K562 (cell line): ENCODE data around the gene GADL1. TPM values are rescaled to one million over a fixed set of nuclear protein-coding genes. Genes with fewer than 3 reads are reported as not detected.

Experiments
- ATAC-seq: fragments of 200-7000 bp; cut with Tn5 transposase; 3 replicates; pipeline ENCODE4 v1.9.1; 2020; ENCODE audit warnings: moderate library complexity
- BruUV-seq: library from RNA; stranded (reverse); fragments of 400-500 nt; replicated peaks from 2 replicates; lab custom pipeline; 2021; lab: Mats Ljungman, UMichigan
- CTCF ChIA-PET: fragments of 300-600 bp; formaldehyde crosslinking; extraction: SDS; loops from one replicate; lab custom pipeline; 2021; ENCODE audit warnings: low intra/inter-chr PET ratio; lab: Yijun Ruan, JAX
- POLR2A ChIA-PET: fragments of 300-600, 350-650 bp; sonication (Branson Sonifier 250); formaldehyde crosslinking; extraction: SDS; loops from one replicate; lab custom pipeline; 2021; ENCODE audit warnings: antibody characterized with exemption, inconsistent platforms; lab: Yijun Ruan, JAX
- DNase-seq, 4 experiments: peaks; one replicate each; pipeline versions ENCODE4 v3.0.0 to v3.0.0-alpha.2; 2011 to 2018; ENCODE audit warnings: low spot score in 3 of 4, mixed read lengths in 3 of 4; ENCODE audit errors: extremely low read depth in 1 of 4
- FAIRE-seq: peaks from 2 replicates; lab custom pipeline; 2011; peaks lifted over from hg19 to GRCh38; lab: Jason Lieb, UNC
- H2AFZ ChIP-seq: 2 replicates; pipeline ENCODE4 v1.6.0; 2011; ENCODE audit warnings: low read depth, low read length, control low read depth, inconsistent platforms
- H3K27ac ChIP-seq: fragments of 200-600 bp; 3 replicates; pipeline ENCODE4 v1.8.0; 2011; ENCODE audit warnings: low read depth, mild to moderate bottlenecking, control low read depth, inconsistent platforms, low read length, moderate library complexity, mixed read lengths; ENCODE audit errors: extremely low read depth
- H3K27me3 ChIP-seq, 2 experiments: fragments of 300-600 bp in 1 of 2; 2 replicates in 1 of 2; 3 replicates in 1 of 2; pipeline versions ENCODE4 v1.6.0 to v1.8.0; 2011; ENCODE audit warnings: inconsistent platforms in 2 of 2, low read length in 2 of 2, mild to moderate bottlenecking in 1 of 2, mixed read lengths in 1 of 2, moderate library complexity in 1 of 2; ENCODE audit not compliant: control insufficient read depth in 2 of 2, insufficient read depth in 2 of 2
- H3K36me3 ChIP-seq: fragments of 300-600 bp; 3 replicates; pipeline ENCODE4 v1.8.0; 2011; ENCODE audit warnings: mild to moderate bottlenecking, low read length, inconsistent platforms; ENCODE audit not compliant: control insufficient read depth, insufficient read depth
- H3K4me1 ChIP-seq, 2 experiments: fragments of 200-600 bp in 1 of 2; replicated peaks in 1 of 2; 2 replicates in 1 of 2; 3 replicates in 1 of 2; pipeline versions ENCODE4 v1.5.1 to v1.8.0; 2011; ENCODE audit warnings: inconsistent platforms in 2 of 2, low read length in 2 of 2, mild to moderate bottlenecking in 1 of 2, mixed read lengths in 1 of 2, moderate library complexity in 1 of 2; ENCODE audit not compliant: control insufficient read depth in 2 of 2, insufficient read depth in 2 of 2
- H3K4me2 ChIP-seq: 2 replicates; pipeline ENCODE4 v1.6.1; 2011; ENCODE audit warnings: low read length, control low read depth, inconsistent platforms, mixed read lengths; ENCODE audit not compliant: insufficient read depth
- H3K4me3 ChIP-seq: fragments of 200-600 bp; sonication (generic), shearing (Covaris generic); 2 replicates; pipeline ENCODE4 v1.5.1; 2016; ENCODE audit warnings: control low read depth, inconsistent platforms
- H3K79me2 ChIP-seq: fragments of 200-600 bp; 3 replicates; pipeline ENCODE4 v1.8.0; 2011; ENCODE audit warnings: low read length, inconsistent platforms; ENCODE audit not compliant: control insufficient read depth, insufficient read depth
- H3K9ac ChIP-seq, 2 experiments: 2 replicates each; pipeline versions ENCODE4 v1.6.0 to v1.6.1; 2011; ENCODE audit warnings: low read depth in 2 of 2, low read length in 2 of 2, control low read depth in 1 of 2, inconsistent platforms in 1 of 2, mild to moderate bottlenecking in 1 of 2, mixed read lengths in 1 of 2; ENCODE audit not compliant: insufficient read depth in 1 of 2
- H3K9me1 ChIP-seq: one replicate; pipeline ENCODE4 v1.6.0; 2011; ENCODE audit warnings: inconsistent platforms, mild to moderate bottlenecking, low read length, moderate library complexity; ENCODE audit not compliant: control insufficient read depth, insufficient read depth
- H3K9me3 ChIP-seq: replicated peaks from 2 replicates; pipeline ENCODE4 v1.5.1; 2011; ENCODE audit warnings: low read depth, low read length, inconsistent platforms; ENCODE audit not compliant: control insufficient read depth, insufficient read depth
- H4K20me1 ChIP-seq: replicated peaks from 2 replicates; pipeline ENCODE4 v1.6.1; 2011; ENCODE audit warnings: low read length, inconsistent platforms, mixed read lengths; ENCODE audit not compliant: control insufficient read depth, insufficient read depth
- E4F1 ChIP-seq: fragments of 250-450 bp; sonication (Bioruptor Pico); IDR thresholded peaks from 2 replicates; pipeline ENCODE4 v1.5.0; 2021; ENCODE audit warnings: mild to moderate bottlenecking, borderline replicate concordance
- FOXJ3 ChIP-seq: sonication (generic); formaldehyde crosslinking; IDR thresholded peaks from 2 replicates; pipeline ENCODE4 v1.4.0; 2020; ENCODE audit warnings: mild to moderate bottlenecking, missing genetic modification reagents
- FOXO4 ChIP-seq: fragments of 450-650 bp; formaldehyde crosslinking; IDR thresholded peaks from 2 replicates; pipeline ENCODE4 v1.4.0; 2020; ENCODE audit warnings: mild to moderate bottlenecking, moderate library complexity
- KLF13 ChIP-seq: fragments of 450-650 bp; IDR thresholded peaks from 2 replicates; pipeline ENCODE4 v1.6.1; 2016; ENCODE audit warnings: missing genetic modification characterization, low read depth, mild to moderate bottlenecking, missing compliant biosample characterization, moderate library complexity, borderline replicate concordance
- RBM25 ChIP-seq: fragments of 200-400 bp; formaldehyde crosslinking; IDR thresholded peaks from 2 replicates; pipeline ENCODE4 v1.6.1; 2018; ENCODE audit warnings: low read length, low read depth, moderate library complexity; ENCODE audit not compliant: severe bottlenecking
- SREBF2 ChIP-seq: sonication (generic); formaldehyde crosslinking; IDR thresholded peaks from 2 replicates; pipeline ENCODE4 v1.4.0; 2020; ENCODE audit warnings: mild to moderate bottlenecking, missing genetic modification reagents
- TCF7 ChIP-seq: sonication (generic); IDR thresholded peaks from 2 replicates; pipeline ENCODE4 v1.6.1; 2016; ENCODE audit warnings: antibody characterized with exemption, borderline replicate concordance
- TEAD1 ChIP-seq, 2 experiments: fragments of 450-650 bp in 1 of 2; sonication (generic) in 1 of 2; formaldehyde crosslinking; IDR thresholded peaks; 2 replicates each; pipeline versions ENCODE4 v1.4.0 to v1.8.0; 2020 to 2022; ENCODE audit warnings: mild to moderate bottlenecking in 2 of 2, missing genetic modification reagents in 1 of 2
- XRCC3 ChIP-seq: fragments of 450-650 bp; IDR thresholded peaks from 2 replicates; pipeline ENCODE4 v1.6.1; 2017; ENCODE audit warnings: mild to moderate bottlenecking, moderate library complexity
- ZBTB26 ChIP-seq: fragments of 450-650 bp; formaldehyde crosslinking; IDR thresholded peaks from 2 replicates; pipeline ENCODE4 v1.4.0; 2022; ENCODE audit warnings: missing genetic modification characterization
- ZNF134 ChIP-seq: fragments of 250-450 bp; sonication (Bioruptor Pico); conservative IDR thresholded peaks from 2 replicates; pipeline ENCODE4 v1.4.0; 2020
- ZNF316 ChIP-seq: fragments of 450-650 bp; IDR thresholded peaks from 2 replicates; pipeline ENCODE4 v1.6.1; 2016
- WGBS: fragments of 100-300 bp; shearing (Covaris generic); methylation state at CpG from one replicate; pipeline ENCODE4 v1.1.6; 2016; ENCODE audit warnings: low coverage, mixed read lengths; ENCODE audit not compliant: insufficient coverage; ENCODE audit errors: missing lambda C conversion rate; 5-methylcytosine and 5-hydroxymethylcytosine counted together
- in situ Hi-C: fragments of 300-500 bp; cut with MboI; formaldehyde crosslinking; loops from 4 replicates; pipeline ENCODE4 v1.15.0; 2018; ENCODE audit warnings: inconsistent platforms, mixed read lengths
- intact Hi-C: fragments of 100-400 bp; cut with micrococcal nuclease; formaldehyde crosslinking; loops from 2 replicates; pipeline ENCODE4 v1.14.2; 2022
- polyA plus RNA-seq, 8 experiments: library from polyadenylated mRNA; depleted of rRNA in 4 of 8; stranded (reverse) in 5 of 8; unstranded in 3 of 8; fragments of >200 nt; fragmentation: Nextera tagmentation in 2 of 8; fragmentation: Illumina TruSeq in 1 of 8; extraction: Ambion mirVana in 2 of 8; extraction: Trizol in 1 of 8; gene quantifications; 2 replicates each; pipeline versions ENCODE4 v1.2.1 to v1.2.3, GENCODE V29; 2011 to 2014; ENCODE audit warnings: inconsistent platforms in 1 of 8, missing spikeins in 1 of 8
- total RNA-seq, 7 experiments: library from RNA; depleted of rRNA in 6 of 7; stranded (reverse); fragments of >200 nt in 6 of 7; fragmentation: Illumina TruSeq in 2 of 7; extraction: Trizol in 2 of 7; gene quantifications; 2 replicates each; pipeline versions ENCODE4 v1.2.1 to v1.2.3, GENCODE V29; 2011 to 2021; ENCODE audit warnings: low replicate concordance in 1 of 7
- TF ChIP-seq, protein P1 (sequence below): fragments of 450-650 bp; IDR thresholded peaks from 2 replicates; pipeline ENCODE4 v1.6.1; 2017; ENCODE audit warnings: antibody characterized with exemption, mild to moderate bottlenecking

GADL1 gene
- total and polyA plus RNA-seq, 9 of the 15 experiments (the other 6 are each of a cell fraction or from before 2014, with no cell fraction given), result 0.07 TPM; not detected in 8

GRCh38 chr3:30836141-30836540, 58.3 kb downstream of the GADL1 start (continued):
- TF ChIP-seq KLF13 (tag), result no peak
- no peak for TF ChIP-seq ZBTB26 (CRISPR knock-in tag)
- no peak for TF ChIP-seq RBM25
- TF ChIP-seq ZNF316, result no peak
- no peak for TF ChIP-seq FOXO4

DNA sequence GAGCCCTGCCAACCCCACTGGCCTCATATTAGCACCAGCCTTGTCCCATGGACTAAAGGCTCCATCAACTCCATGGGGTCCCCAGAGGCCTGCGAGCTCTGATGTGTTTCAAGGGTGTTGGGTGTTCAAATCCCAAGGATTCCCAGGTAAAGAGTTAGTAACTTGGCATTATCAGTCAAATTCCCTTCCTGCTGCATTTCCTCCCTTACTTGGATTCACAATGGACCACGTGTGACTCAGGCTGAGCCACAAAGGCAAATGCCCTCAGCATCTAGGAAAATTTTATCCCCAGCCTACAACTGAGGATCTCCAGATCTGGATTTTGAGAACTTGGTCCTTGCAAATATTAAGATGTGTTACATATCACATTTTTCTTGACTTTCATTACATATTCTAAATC, 58.8 kb downstream of the GADL1 start:
- Histone ChIP-seq H3K4me2 (no peak overlapping the region), H3K4me1 (no peaks in the 10 kb centered on the region), H3K4me3 (no peak overlapping the region), H3K27ac (no peak overlapping the region), H3K36me3 (no peaks in the 10 kb centered on the region), H2AFZ (no peak overlapping the region), H3K9me3 (no peaks in the 10 kb centered on the region), H3K79me2 (no peaks in the 10 kb centered on the region), H3K9me1 (no peaks in the 10 kb centered on the region), H4K20me1 (no peaks in the 10 kb centered on the region), H3K27me3 (no peaks in the 10 kb centered on the region), H3K9ac (no peak overlapping the region)
- ChIA-PET POLR2A (interaction anchor here (1.0 kb wide), 1 partner anchor 9 kb away, joined by 3 read pairs; no protein-coding TSS in a partner anchor), CTCF (no interaction called here)
- DNase-seq (no peak), ATAC-seq (no peak), FAIRE-seq (no peak)
- in situ Hi-C loops (no loop called here), intact Hi-C loops (no loop called here)
- no TSS peak for BruUV-seq
- WGBS, result 0% methylated on average over 2 of the region's 2 CpGs
- no peak for TF ChIP-seq TCF7
- no peak for TF ChIP-seq ZNF134 (CRISPR knock-in tag)
- no peak for TF ChIP-seq TEAD1 (CRISPR knock-in tag; IDR thresholded peaks at IDR 0.05)
- TF ChIP-seq, protein P1, sequence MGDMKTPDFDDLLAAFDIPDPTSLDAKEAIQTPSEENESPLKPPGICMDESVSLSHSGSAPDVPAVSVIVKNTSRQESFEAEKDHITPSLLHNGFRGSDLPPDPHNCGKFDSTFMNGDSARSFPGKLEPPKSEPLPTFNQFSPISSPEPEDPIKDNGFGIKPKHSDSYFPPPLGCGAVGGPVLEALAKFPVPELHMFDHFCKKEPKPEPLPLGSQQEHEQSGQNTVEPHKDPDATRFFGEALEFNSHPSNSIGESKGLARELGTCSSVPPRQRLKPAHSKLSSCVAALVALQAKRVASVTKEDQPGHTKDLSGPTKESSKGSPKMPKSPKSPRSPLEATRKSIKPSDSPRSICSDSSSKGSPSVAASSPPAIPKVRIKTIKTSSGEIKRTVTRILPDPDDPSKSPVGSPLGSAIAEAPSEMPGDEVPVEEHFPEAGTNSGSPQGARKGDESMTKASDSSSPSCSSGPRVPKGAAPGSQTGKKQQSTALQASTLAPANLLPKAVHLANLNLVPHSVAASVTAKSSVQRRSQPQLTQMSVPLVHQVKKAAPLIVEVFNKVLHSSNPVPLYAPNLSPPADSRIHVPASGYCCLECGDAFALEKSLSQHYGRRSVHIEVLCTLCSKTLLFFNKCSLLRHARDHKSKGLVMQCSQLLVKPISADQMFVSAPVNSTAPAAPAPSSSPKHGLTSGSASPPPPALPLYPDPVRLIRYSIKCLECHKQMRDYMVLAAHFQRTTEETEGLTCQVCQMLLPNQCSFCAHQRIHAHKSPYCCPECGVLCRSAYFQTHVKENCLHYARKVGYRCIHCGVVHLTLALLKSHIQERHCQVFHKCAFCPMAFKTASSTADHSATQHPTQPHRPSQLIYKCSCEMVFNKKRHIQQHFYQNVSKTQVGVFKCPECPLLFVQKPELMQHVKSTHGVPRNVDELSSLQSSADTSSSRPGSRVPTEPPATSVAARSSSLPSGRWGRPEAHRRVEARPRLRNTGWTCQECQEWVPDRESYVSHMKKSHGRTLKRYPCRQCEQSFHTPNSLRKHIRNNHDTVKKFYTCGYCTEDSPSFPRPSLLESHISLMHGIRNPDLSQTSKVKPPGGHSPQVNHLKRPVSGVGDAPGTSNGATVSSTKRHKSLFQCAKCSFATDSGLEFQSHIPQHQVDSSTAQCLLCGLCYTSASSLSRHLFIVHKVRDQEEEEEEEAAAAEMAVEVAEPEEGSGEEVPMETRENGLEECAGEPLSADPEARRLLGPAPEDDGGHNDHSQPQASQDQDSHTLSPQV, result no peak
- TF ChIP-seq E4F1 (CRISPR knock-in tag), result no peak
- TF ChIP-seq SREBF2 (CRISPR knock-in tag), result no peak
- no peak for TF ChIP-seq FOXJ3 (CRISPR knock-in tag)
- TF ChIP-seq XRCC3, result no peak
